Kasumi-1 (cell line): ENCODE results near the gene ZNF618.

Experiments used
- DNase-seq, 2 experiments: peaks; one replicate each; lab custom pipeline; 2025; lab: John Stamatoyannopoulos, UW

Gene ZNF618

GRCh38 chr9:113876151-113876992 lies at the start of gene ZNF618:
TSS of gene ZNF618 (plus strand) at chr9:113876309. CDS start at chr9:113876381, 72 bp downstream.
- DNase-seq: peak; percentile 36 to 54

- no peak for DNase-seq
Observed at GRCh38 chr9:113828221-113828620, 47.9 kb upstream of the ZNF618 start.

DNA sequence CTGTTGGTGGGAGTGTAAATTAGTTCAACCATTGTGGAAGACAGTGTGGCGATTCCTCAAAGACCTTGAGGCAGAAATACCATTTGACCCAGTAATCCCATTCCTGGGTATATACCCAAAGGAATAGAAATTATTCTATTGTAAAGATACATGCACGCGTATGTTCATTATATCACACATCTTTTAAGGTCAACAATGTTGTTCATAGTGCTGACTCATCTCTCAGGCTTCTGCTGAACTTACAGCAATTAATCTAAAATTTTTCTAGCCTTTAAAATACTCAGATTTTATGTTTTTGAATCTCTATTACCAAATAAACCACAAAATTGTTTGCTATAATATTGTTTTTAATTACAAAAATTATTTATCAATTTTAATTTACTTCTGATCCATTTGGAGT lies 38.8 kb upstream of the ZNF618 start:
- DNase-seq: no peak

- DNase-seq: no peak
Observed at GRCh38 chr9:113842086-113842485, 34.0 kb upstream of the ZNF618 start.

DNA sequence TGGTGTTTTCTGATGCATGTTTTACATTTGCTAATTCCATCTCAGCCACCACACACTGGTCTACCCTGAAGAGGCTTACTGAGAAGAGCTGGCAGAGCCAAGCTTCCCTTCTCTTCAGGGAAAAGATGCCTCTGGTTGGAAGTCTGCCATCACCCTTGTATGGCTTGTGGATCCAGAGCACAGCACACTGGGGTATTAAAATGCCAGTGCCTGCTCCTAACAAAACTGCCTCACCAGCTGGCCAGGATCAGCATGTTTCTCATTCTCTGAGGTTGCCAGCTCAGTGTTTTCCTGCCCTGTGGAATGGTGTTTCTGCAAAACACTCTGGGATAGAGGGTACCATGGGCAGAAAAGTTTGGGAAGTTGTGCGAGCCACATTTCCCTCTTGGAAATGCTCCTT lies 31.6 kb upstream of the ZNF618 start:
- no peak for DNase-seq

DNA sequence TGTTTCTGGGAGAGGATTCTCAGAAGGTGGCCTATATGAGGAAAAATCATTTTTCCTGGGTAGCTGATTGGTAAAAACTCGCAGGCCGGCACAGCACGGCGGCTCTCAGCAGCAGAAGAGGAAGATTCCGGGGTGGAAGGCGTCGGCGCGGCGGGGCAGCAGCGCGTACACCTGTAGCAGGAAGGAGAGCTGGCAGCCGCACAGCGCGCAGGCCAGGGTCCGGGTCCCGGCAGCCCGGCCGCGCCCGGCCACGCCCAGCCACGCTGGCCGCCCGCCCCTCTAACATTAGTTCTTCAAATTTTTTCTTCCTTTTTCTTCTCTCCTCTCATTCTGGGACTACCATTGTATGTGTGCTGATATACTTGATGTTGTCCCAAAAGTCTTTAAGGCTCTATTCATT lies 24.8 kb upstream of the ZNF618 start:
- DNase-seq: no peak

DNA sequence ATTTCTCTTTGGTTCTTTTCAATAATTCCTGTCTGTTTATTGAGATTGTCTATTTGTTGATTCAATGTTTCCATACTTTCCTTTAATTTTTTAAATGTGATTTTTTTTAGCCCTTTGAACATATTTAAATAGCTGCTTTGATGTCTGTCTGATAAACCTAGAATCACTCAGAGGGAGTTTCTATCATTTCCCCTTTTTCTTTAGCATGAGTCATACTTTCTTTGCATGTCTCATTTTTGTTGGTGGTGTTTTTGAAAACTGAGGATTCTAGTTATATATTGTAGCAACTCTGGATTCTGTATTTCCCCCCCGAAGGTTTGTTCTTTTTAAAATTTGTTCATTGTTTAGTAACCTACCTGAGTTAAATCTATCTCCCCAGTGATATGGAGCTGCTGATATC lies 24.2 kb upstream of the ZNF618 start:
- DNase-seq: peak; percentile 19 to 58

GRCh38 chr9:113853333-113853732 lies 22.8 kb upstream of the ZNF618 start:
- peak in 1 of 2 experiments; percentile 10 for DNase-seq

GRCh38 chr9:113854310-113854709 lies 21.8 kb upstream of the ZNF618 start:
- DNase-seq: no peak

DNA sequence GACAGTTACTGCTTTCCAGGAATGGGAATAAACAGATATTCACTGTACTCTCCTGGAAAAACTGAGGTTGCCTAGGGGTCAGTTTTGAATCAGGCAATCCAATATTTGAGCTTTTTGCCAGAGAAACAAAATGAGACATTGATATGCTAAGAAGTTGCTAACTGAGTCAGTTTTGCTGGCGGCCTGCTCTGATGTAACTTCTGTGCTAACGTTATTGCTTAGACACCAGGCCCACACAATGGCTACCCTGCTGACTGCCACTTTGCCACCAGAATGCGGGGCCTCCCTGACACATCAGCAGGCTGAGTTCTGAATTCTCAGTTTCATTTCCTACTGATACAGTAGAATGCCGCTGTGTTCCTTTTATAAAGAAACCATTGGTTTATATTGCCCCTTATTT lies 18.2 kb upstream of the ZNF618 start:
- no peak for DNase-seq

DNA sequence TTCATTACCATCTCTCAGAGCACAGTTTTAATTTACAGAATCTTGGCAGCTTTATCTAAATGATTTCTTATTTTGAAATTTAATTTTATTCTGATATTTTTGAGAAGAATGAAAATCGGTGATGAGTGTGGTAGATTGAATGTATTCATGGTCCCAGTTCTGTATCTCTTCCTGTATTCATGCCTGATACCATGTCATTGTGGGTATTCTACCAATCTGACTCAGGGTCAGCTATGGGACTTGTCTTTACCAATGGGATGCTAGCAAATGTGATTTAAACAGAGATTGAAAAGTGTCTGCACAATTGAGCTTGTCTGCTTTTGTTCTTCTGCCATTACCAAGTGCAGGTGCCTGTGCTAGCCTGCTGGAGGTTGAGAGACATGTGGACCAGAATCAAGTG lies 17.8 kb upstream of the ZNF618 start:
- DNase-seq: no peak

- no peak for DNase-seq
Observed at GRCh38 chr9:113863345-113863744, 12.8 kb upstream of the ZNF618 start.

- no peak for DNase-seq
Observed at GRCh38 chr9:113868501-113868900, 7.6 kb upstream of the ZNF618 start.

- no peak for DNase-seq
Observed at GRCh38 chr9:113872485-113873143, 3.5 kb upstream of the ZNF618 start.

- DNase-seq: no peak
Observed at GRCh38 chr9:113873446-113873845, 2.7 kb upstream of the ZNF618 start.

- DNase-seq: no peak
Observed at GRCh38 chr9:113873926-113874325, 2.2 kb upstream of the ZNF618 start.

- no peak for DNase-seq
Observed at GRCh38 chr9:113875459-113876150, 504 bp upstream of the ZNF618 start.

DNA sequence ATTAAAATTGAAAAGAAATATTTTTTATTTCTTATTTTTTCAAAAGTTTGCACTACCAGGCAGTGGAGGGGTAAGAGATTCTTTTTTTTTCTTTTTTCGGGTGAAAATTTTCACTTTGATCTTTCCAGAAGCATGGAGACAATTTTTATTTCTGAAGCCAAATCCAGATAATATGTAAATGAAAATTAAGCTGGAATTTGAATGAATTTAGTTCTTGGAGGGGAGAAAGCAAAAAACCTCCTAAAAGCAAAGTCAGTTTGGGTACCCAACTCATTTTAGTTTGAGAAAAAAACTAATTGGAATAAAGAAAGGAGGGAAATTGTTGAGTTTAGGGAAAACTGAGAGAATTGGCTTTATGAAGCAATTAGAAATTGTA lies 872 bp downstream of the ZNF618 start:
- no peak for DNase-seq

GRCh38 chr9:113879318-113879717 lies 3.2 kb downstream of the ZNF618 start:
- DNase-seq: no peak

DNA sequence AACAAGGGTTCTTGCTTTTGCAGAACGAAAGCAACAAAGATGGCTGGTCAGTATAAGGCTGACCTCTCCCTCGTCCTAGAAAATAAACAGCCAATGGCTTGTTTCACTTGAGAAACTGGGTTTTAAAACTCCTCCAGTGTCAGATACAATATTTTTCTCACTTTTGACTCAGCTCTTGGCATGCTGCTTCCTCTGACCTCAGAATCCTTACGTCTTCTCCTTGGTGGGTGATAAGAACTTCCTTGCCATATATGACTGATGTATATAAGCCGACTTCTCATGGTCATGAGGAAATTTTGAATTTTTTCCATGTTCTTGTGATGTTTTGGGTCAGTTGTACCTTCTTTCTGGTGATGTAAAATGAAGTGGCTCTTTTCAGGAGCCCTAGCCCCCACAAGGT lies 3.8 kb downstream of the ZNF618 start:
- DNase-seq: no peak

GRCh38 chr9:113882181-113882580 lies 6.1 kb downstream of the ZNF618 start:
- no peak for DNase-seq

DNA sequence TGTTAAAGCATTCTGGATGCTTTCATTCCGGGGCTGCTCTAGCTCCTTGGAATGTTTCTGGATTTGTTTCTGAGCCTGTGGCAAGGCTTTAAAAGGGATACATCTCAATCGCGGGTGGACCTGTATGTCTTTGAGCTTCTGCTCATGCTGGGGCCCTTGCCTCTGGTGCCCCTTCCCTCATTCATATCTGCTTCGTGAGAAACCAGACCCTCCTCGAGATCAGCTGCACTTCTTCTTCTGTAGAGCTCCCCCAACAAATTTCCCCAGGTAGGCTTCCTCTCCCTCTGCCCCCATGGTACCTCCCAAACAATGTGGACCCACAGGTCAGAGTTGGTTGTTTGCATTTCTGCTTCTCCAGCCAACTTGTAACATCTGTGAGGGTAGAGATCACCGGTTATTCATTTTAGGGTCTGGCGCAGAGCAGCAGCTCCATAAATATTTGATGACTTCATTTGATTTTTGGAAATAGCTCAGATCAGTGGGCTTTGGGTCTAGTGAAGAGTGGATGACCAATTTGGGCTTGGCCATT lies 6.6 kb downstream of the ZNF618 start:
- no peak for DNase-seq
